GM18951 (cell line): Measurements from ENCODE around the gene RSKR.
A peak's percentile ranks its signal among the peaks of the same experiment; 100 is the strongest.

Experiments
- POLR2A ChIP-seq: IDR thresholded peaks from 4 replicates; pipeline ENCODE4 v1.6.1; 2011; ENCODE audit warnings: mild to moderate bottlenecking; ENCODE audit not compliant: insufficient read length, insufficient read depth; ENCODE audit errors: extremely low read depth
- in situ Hi-C: fragments of 300-500 bp; cut with MboI; formaldehyde crosslinking; loops from one replicate; pipeline ENCODE4 v1.12.0; 2022; ENCODE audit warnings: low sequenced_read_pairs, mixed read lengths, inconsistent platforms; ENCODE audit not compliant: unreplicated experiment

Gene RSKR

DNA sequence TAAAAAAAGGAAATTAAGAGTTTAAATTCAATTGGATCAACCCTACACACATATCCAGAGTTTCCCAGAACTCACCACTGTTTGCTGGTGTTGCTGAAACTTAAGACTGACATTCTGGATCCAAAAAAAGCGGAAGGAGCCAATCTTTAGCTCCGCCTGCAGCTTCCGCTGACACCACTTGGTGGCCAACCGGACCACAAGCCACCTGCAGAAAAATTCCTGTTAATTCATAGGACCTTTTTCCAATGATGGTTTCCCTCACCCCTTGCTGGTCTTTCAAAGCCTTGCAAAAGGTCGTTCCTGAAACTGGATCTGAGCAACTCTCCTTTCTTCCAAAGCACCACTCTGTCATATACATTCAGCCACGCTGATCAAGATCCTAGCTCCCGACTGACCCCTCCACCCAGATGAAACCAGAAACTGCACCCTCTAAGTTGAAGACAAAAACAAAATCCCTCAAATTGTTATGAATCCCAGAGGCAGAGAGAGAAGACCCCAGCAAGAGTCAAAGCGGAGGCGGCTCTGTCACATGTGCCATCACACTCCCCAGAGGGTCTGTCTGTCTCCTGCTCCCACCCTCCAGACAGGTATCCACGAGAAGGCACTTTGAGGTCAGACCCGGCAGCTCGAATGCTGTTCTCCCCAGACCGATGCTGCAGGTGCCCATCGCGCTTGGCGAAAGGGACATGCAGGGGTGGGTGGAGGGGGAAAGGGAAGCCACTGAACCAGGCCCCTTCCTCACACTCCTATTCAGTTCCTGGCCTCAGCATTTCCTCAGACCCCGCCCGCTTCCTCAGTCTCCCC is 30.2 kb upstream of the RSKR start:
- in situ Hi-C loops: no loop called here
- TF ChIP-seq POLR2A: peak; percentile 29

DNA sequence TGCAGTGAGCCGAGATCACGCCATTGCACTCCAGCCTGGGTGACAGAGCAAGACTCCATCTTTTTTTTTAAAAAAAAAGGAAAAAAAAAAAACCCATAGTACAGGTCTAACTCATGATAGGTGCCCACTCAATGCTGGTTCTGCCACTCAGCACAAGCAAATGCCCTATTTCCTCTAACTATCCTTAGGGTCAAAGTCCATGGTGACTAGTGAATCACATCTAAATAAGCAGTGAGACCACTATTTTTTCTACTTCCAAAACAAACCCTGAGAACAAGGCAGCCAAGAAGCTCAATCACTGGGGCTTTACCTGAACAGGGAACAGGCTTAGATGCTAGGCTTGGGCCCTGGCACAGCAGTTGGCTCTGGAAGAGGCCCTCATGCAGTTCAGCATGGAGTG is 27.6 kb upstream of the RSKR start:
- in situ Hi-C loops: no loop called here
- no peak for TF ChIP-seq POLR2A

DNA sequence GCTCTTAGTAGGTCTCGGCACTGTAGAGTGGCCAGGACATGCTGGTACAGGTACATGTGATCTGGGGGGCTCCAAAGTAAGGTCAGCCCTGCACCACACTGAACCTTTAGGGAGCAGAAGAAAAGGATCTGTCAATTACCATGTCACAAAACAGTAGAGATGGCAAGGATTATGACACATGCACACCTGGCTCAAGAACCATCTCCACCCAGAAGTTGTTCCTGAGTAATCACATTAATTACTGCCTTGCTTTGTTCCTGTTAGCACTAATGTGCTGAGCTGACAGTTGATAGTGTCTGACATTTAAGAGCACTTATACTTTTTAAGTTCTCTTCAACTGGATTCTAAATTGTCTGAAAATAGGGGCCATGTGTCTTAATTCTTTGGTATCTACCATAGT is 21.5 kb upstream of the RSKR start:
- in situ Hi-C loops: no loop called here
- TF ChIP-seq POLR2A: no peak

GRCh38 chr17:28634206-28634865 is 20.4 kb upstream of the RSKR start:
- in situ Hi-C loops: no loop called here
- no peak for TF ChIP-seq POLR2A

GRCh38 chr17:28626818-28627217 is 12.8 kb upstream of the RSKR start:
- in situ Hi-C loops: no loop called here
- no peak for TF ChIP-seq POLR2A

DNA sequence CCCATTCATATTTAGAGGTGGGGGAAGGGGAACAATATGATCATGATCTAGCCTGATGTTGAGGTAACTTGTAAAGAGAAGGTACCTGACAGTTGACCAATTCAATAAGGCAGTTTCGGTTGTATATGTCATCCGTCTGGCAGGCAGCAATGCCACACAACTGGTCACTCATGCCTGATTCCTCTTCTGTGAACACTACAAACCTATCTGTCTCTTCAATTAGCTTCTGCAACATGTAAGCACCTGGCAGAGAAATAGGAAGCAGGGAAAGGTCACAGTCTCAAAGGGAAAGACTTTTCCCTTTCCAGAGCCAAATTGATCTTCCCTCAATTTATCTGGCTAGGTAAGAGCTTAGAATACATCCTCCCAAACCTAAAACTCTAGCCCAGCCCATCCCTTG is 10.2 kb upstream of the RSKR start:
- TF ChIP-seq POLR2A: no peak

DNA sequence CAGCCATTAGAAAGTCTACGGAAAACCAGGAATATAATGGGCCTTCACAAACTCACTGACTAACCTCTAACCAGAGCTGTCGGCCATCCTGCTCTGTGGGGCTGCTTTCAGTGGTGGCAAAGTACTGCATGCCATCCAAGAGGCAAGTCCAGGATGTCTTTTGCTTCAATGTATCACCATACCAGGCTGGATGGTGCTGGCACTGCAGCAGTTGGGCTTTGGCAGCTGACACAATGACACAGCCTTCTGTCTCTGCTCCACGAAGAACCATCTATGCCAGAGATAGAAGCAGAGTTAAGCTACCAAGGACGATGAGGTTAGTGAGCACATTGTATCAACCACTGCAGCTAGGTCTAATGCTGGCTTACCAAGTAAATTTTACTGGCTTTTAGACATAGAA is 9.7 kb upstream of the RSKR start:
- in situ Hi-C loops: no loop called here

More for the DNA sequence above, 10.2 kb upstream of the RSKR start:
- in situ Hi-C loops: no loop called here

DNA sequence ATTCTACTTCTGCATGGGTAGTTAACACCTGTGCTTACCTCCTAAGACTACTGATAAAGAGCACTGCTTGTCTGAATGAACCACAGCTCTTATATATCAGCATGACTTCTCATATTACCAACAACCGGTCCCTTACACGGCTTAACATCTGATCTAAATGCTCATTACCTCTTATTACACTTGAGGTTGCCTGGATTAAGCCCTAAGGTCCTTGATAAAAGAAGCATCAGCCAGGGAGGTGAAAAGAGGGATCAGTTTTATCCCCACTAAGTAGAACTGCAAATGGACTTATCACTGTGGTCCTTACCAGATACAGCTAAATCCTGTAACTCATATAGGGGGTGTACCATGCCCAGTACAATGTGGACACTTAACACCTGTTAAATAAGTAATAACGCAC is 8.2 kb upstream of the RSKR start:
- TF ChIP-seq POLR2A: no peak
- in situ Hi-C loops: no loop called here

More for the DNA sequence above, 9.7 kb upstream of the RSKR start:
- TF ChIP-seq POLR2A: no peak

DNA sequence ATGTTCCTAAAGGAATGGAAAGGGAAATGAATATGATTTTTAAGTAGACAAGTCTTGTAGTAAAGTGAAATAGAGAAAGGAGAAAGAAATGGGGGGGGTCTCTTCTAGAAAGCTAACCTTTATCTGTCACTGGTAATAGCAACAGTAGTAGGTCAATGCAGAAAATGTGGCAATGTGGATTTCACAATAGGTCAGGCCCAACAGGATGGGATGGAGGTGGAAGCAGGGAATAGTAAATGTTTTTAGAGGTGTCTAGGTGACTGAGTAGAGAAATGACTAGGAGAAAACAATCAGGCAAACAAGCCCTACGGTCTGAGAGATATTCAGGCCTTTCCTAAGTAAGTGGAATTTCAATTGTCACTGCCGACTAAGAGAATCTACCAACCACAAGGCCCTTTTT is 6.0 kb upstream of the RSKR start:
- TF ChIP-seq POLR2A: no peak
- in situ Hi-C loops: no loop called here

DNA sequence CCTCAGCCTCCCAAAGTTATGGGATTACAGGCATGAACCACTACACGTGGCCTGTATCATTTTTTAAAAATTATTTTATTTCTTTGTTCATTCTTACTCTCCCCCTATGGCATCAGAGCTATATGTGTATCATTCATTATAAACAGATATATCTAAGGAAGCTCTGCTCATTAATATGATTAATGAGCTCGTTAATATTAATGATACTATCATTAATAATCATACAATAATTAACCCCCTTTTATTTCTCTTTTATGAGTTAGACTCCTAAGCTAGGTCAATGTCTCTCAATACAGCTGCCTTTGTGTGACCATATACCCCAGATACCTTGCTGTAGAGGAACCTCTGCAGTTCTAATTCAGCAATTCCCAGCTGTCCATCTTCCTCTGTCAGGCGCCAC is 4.5 kb upstream of the RSKR start:
- in situ Hi-C loops: no loop called here
- TF ChIP-seq POLR2A: no peak

GRCh38 chr17:28616281-28616680 is 2.3 kb upstream of the RSKR start:
- in situ Hi-C loops: no loop called here
- TF ChIP-seq POLR2A: no peak

DNA sequence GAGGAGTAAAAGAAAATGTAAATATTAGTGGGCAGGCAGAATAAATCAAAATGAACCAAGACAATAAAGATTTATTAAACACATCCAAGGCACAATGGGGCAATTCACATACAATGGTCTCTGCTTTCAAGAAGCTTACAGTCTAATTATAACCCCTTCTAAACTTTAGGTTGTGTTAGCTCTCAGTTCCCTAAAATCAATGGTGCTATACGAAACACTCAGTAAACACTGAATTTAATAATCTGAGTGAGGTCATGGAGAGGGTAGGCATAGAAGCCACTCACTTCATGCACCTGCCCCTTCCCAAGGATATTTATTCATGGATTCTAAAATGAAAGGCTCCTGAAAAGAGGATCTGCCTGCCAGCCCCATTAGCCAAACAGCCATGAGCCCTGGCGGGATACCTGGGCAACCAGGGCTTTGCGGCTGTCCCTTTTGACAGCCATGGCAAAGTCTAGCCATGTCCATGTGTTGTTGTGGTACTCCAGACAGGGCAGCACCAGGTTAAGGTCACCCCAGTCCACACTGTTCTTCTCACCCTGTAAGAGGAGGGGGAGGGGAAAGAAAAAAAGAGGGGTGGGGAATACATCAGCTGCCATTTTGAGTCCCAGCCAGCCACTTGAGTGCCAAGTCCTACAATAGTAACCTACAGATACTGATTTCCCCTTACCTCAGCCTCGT is 1.4 kb upstream of the RSKR start:
- TF ChIP-seq POLR2A: no peak
- in situ Hi-C loops: no loop called here

DNA sequence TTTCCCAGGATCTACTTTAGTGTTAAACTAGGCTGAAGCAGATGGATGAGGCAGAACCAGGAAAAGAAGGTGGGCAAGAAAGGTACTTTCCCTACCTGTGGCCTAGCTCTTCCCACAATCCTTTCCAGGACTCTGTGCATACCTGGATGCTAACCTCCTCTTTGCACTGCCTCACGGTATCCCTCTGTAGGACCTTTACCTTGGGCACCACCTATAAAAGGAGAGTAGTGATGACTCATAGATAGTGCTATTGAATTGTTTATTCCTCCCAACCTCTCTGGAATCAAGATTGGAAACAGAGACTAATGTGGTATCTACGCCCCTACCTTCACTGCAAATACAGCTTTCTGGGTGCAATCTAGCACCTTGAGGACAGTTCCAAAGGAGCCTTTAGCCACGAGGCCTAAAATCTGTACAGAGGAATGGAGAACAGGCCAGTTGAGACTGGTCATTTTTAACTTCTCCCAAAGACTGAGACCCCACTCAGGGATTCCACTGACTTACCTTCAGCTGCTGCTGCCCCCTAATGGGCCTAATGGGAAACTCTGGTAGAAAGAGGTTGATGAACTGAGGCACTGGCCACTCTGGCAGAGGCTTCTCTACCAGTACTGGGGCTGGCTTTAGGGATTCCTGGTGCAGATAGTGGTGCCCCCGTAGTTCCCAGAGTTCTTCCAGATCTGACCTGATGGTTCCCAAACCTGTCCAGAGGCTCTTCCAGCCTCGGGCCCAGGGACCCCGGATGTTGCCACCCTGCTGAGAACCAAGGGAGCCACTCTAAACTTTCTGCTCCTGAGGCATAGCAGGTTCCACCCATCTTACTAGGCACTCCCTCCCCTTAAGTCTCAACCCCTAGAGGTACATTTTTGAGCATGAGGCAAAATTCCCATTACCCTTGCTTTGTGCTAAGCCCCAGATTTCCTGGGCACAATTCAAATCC is 781 bp downstream of the RSKR start:
- peak; percentile 20 for TF ChIP-seq POLR2A
- in situ Hi-C loops: no loop called here
